HG02884 (cell line): ENCODE measurements around the gene TRAPPC12.
"Not testable (repeated sequence)": the region's sequence is repeated elsewhere in the genome, so short reads cannot be mapped to it uniquely, and the experiment has no call there.

Experiments used
- ATAC-seq: cut with Tn5 transposase; IDR thresholded peaks from one replicate; pipeline ENCODE4 v1.9.1; 2021; ENCODE audit warnings: mild to moderate bottlenecking, moderate library complexity; ENCODE audit not compliant: unreplicated experiment

Gene TRAPPC12

GRCh38 chr2:3430740-3431490, 51.4 kb downstream of the TRAPPC12 start:
- no peak for ATAC-seq

- no peak for ATAC-seq
These were observed 52.6 kb downstream of the TRAPPC12 start for GRCh38 chr2:3432067-3432466.

GRCh38 chr2:3432693-3433338, 53.3 kb downstream of the TRAPPC12 start:
- no peak for ATAC-seq

GRCh38 chr2:3433339-3433699, 53.8 kb downstream of the TRAPPC12 start:
- ATAC-seq, result no peak

- ATAC-seq, result no peak
These were observed 54.4 kb downstream of the TRAPPC12 start for GRCh38 chr2:3433776-3434400.

GRCh38 chr2:3434654-3435053, 55.2 kb downstream of the TRAPPC12 start:
- no peak for ATAC-seq

GRCh38 chr2:3435445-3435844, 56.0 kb downstream of the TRAPPC12 start:
- ATAC-seq, result no peak

GRCh38 chr2:3440477-3440876, 61.0 kb downstream of the TRAPPC12 start:
- ATAC-seq, result no peak

GRCh38 chr2:3441465-3441864, 62.0 kb downstream of the TRAPPC12 start:
- ATAC-seq, result no peak

- no peak for ATAC-seq
These were observed 62.7 kb downstream of the TRAPPC12 start for GRCh38 chr2:3442185-3442584.

GRCh38 chr2:3443083-3443482, 63.6 kb downstream of the TRAPPC12 start:
- ATAC-seq, result no peak

- no peak for ATAC-seq
These were observed 64.1 kb downstream of the TRAPPC12 start for GRCh38 chr2:3443506-3444084.

- ATAC-seq, result no peak
These were observed 66.4 kb downstream of the TRAPPC12 start for GRCh38 chr2:3445891-3446290.

- ATAC-seq, result no peak
These were observed 66.9 kb downstream of the TRAPPC12 start for GRCh38 chr2:3446381-3446780.

- ATAC-seq, result not testable (repeated sequence)
These were observed 67.7 kb downstream of the TRAPPC12 start for GRCh38 chr2:3447186-3447585.

- no peak for ATAC-seq
These were observed 68.4 kb downstream of the TRAPPC12 start for GRCh38 chr2:3447789-3448317.

GRCh38 chr2:3448441-3448911, 69.0 kb downstream of the TRAPPC12 start:
- ATAC-seq, result not testable (repeated sequence)

GRCh38 chr2:3449086-3449485, 69.6 kb downstream of the TRAPPC12 start:
- ATAC-seq, result no peak

GRCh38 chr2:3449936-3450335, 70.4 kb downstream of the TRAPPC12 start:
- ATAC-seq, result no peak

- ATAC-seq, result no peak
These were observed 71.0 kb downstream of the TRAPPC12 start for GRCh38 chr2:3450385-3451010.

GRCh38 chr2:3451169-3451568, 71.7 kb downstream of the TRAPPC12 start:
- no peak for ATAC-seq
